Pancreas (tissue), 10 donors: Measurements from ENCODE around the gene PDE7B. TPM values are rescaled to one million over a fixed set of nuclear protein-coding genes. Genes with fewer than 3 reads are reported as not detected.
A peak's percentile ranks its signal among the peaks of the same experiment; 100 is the strongest.

Source experiments
- ATAC-seq, 4 donors: fragments of 200-7000 bp; cut with Tn5 transposase; one replicate each; pipeline versions ENCODE4 v1.8.0 to v1.9.1; 2020; ENCODE audit warnings: mild to moderate bottlenecking in 4 of 4, moderate library complexity in 4 of 4
- DNase-seq, 6 donors: peaks; one replicate each; pipeline ENCODE4 v3.0.0-alpha.2; 2020
- FAIRE-seq: peaks from 2 replicates; lab custom pipeline; 2012; peaks lifted over from hg19 to GRCh38; lab: Jason Lieb, UNC
- H3K27ac ChIP-seq, 4 donors: fragments of 200-600 bp; sonication (generic); 1 replicate in 3 of 4; 2 replicates in 1 of 4; pipeline versions ENCODE4 v1.5.0 to v1.8.0; 2020
- H3K27me3 ChIP-seq, 4 donors: fragments of 200-600 bp; one replicate each; pipeline ENCODE4 v1.8.0; 2021
- H3K36me3 ChIP-seq, 3 donors: fragments of 200-600 bp; sonication (generic) in 1 of 3; one replicate each; pipeline versions ENCODE4 v1.5.0 to v1.8.0; 2020 to 2021
- H3K4me1 ChIP-seq, 3 donors: fragments of 200-600 bp; one replicate each; pipeline ENCODE4 v1.8.0; 2021
- H3K4me3 ChIP-seq, 4 donors: fragments of 200-600 bp; sonication (generic) in 2 of 4; one replicate each; pipeline versions ENCODE4 v1.5.0 to v1.8.0; 2020 to 2021
- H3K9me3 ChIP-seq, 4 donors: fragments of 200-600 bp; one replicate each; pipeline ENCODE4 v1.8.0; 2021
- CTCF ChIP-seq, 4 donors: fragments of 200-600 bp; sonication (generic) in 3 of 4; IDR thresholded peaks; one replicate each; pipeline versions ENCODE4 v1.5.0 to v1.8.0; 2021; ENCODE audit warnings: antibody characterized with exemption in 4 of 4
- WGBS, 2 donors: extraction: QIAGEN DNeasy Blood & Tissue Kit; methylation state at CpG; one replicate each; pipeline ENCODE4 v1.1.7; 2013; 5-methylcytosine and 5-hydroxymethylcytosine counted together
- intact Hi-C, 3 donors: fragments of 100-400 bp; cut with DNase I; formaldehyde crosslinking; loops; one replicate each; pipeline versions ENCODE4 v1.11.1 to v1.14.2; 2022
- polyA plus RNA-seq, 2 donors: library from polyadenylated mRNA; stranded (reverse); fragments of 200-250 nt; gene quantifications; one replicate each; pipeline ENCODE4 v1.2.3, GENCODE V29; 2013
- total RNA-seq, 6 donors: library from RNA; stranded (reverse); fragmentation: NEBNext Ultra II Directional in 4 of 6; extraction: Animal tissue kit (Norgen Biotek cat#: 25700) in 4 of 6; gene quantifications; one replicate each; pipeline versions ENCODE4 v1.2.1 to v1.2.4, GENCODE V29; 2021 to 2023
- donor health status: healthy with polysubstance abuse.
- donor health status: DM: no; HTN: no; CAD: no; lungs with moderate emphysema.
- donor health status: DM: no; HTN: no; CAD: no.
- donor health status: control.
- donor health status: control.
- donor health status: Bipolar disorder and iron deficiency.
- donor health status: DM: yes; HTN: yes; CAD: no.
- donor health status: DM: no; HTN: no; CAD: no.
- donor health status: DM: no; HTN: no; CAD: no.
- donor health status: DM: yes; HTN: yes; CAD: no.

Gene PDE7B
- total and polyA plus RNA-seq, 8 donors: 0.38 to 1.7 (median 0.76) TPM

GRCh38 chr6:136173519-136174507 lies 322.3 kb downstream of the PDE7B start:
- WGBS, 2 donors: 44 to 49% methylated on average over 13 of the region's 13 CpGs
- no peak for TF ChIP-seq CTCF (IDR thresholded peaks at IDR 0.05)
- H3K4me3 ChIP-seq: no peak overlapping the region
- no peaks in the 10 kb centered on the region for H3K27me3 ChIP-seq
- H3K27ac ChIP-seq: no peak overlapping the region
- H3K4me1 ChIP-seq: peaks cover 0 to 7% (median 6%) of the 10 kb centered on the region in 3 donors
- DNase-seq (peak in 2 of 6 donors; percentile 17 to 18), FAIRE-seq (no peak), ATAC-seq (peak; percentile 38 to 88 (median 62))
- no peaks in the 10 kb centered on the region for H3K9me3 ChIP-seq
- H3K36me3 ChIP-seq: no peaks in the 10 kb centered on the region
- intact Hi-C loops: no loop called here

GRCh38 chr6:136174510-136174909 lies 323.0 kb downstream of the PDE7B start:
- H3K27ac ChIP-seq: no peak overlapping the region
- no peaks in the 10 kb centered on the region for H3K27me3 ChIP-seq
- WGBS, 2 donors: 41 to 44% methylated on average over 2 of the region's 2 CpGs
- DNase-seq (no peak), ATAC-seq (no peak), FAIRE-seq (no peak)
- no peak for TF ChIP-seq CTCF (IDR thresholded peaks at IDR 0.05)
- H3K4me1 ChIP-seq: peaks cover 0 to 7% (median 6%) of the 10 kb centered on the region in 3 donors
- no peaks in the 10 kb centered on the region for H3K9me3 ChIP-seq
- H3K4me3 ChIP-seq: no peak overlapping the region
- intact Hi-C loops: no loop called here
- no peaks in the 10 kb centered on the region for H3K36me3 ChIP-seq

- no peaks in the 10 kb centered on the region for H3K9me3 ChIP-seq
- 92 to 98% methylated on average over 1 of the region's 1 CpG for WGBS, 2 donors
- no peaks in the 10 kb centered on the region for H3K36me3 ChIP-seq
- DNase-seq (no peak), FAIRE-seq (peak; percentile 69), ATAC-seq (no peak)
- no peak for TF ChIP-seq CTCF (IDR thresholded peaks at IDR 0.05)
- no peak overlapping the region for H3K4me3 ChIP-seq
- intact Hi-C loops: no loop called here
- H3K27me3 ChIP-seq: no peaks in the 10 kb centered on the region
- H3K4me1 ChIP-seq: peaks cover 0 to 7% (median 6%) of the 10 kb centered on the region in 3 donors
- H3K27ac ChIP-seq: no peak overlapping the region
Measured at GRCh38 chr6:136175873-136176272, 324.4 kb downstream of the PDE7B start.

- DNase-seq (no peak), FAIRE-seq (no peak), ATAC-seq (peak in 1 of 4 donors; percentile 50)
- Histone ChIP-seq H3K27me3 (no peaks in the 10 kb centered on the region), H3K36me3 (no peaks in the 10 kb centered on the region), H3K9me3 (no peaks in the 10 kb centered on the region), H3K27ac (no peak overlapping the region), H3K4me3 (no peak overlapping the region), H3K4me1 (peaks cover 0 to 7% (median 6%) of the 10 kb centered on the region in 3 donors)
- no peak for TF ChIP-seq CTCF (IDR thresholded peaks at IDR 0.05)
- WGBS, 2 donors: 51 to 59% methylated on average over 2 of the region's 2 CpGs
- intact Hi-C loops: no loop called here
Measured at GRCh38 chr6:136178749-136179148, 327.2 kb downstream of the PDE7B start.
